HCT116 (cell line): ENCODE measurements around the gene GHRHR. TPM values are rescaled to one million over a fixed set of nuclear protein-coding genes. Genes with fewer than 3 reads are reported as not detected.

ENCODE experiments used
- ATAC-seq: fragments of 200-7000 bp; cut with Tn5 transposase; 2 replicates; pipeline ENCODE4 v1.9.1; 2020; ENCODE audit warnings: mild to moderate bottlenecking, moderate library complexity
- BruUV-seq: library from RNA; stranded (reverse); fragments of 400-500 nt; replicated peaks from 2 replicates; lab custom pipeline; 2021; lab: Mats Ljungman, UMichigan
- CTCF ChIA-PET: fragments of 300-600 bp; sonication (Branson Sonifier 250); formaldehyde crosslinking; loops from one replicate; lab custom pipeline; 2021; ENCODE audit warnings: antibody characterized with exemption; lab: Charles Lee
- POLR2A ChIA-PET: fragments of 300-600, 350-600 bp; sonication (Branson Sonifier 250); formaldehyde crosslinking; loops from one replicate; lab custom pipeline; 2021; ENCODE audit warnings: antibody characterized with exemption; lab: Charles Lee
- RAD21 ChIA-PET, 2 experiments: fragments of 300-600 bp; sonication (Branson Sonifier 250); formaldehyde crosslinking; loops; one replicate each; lab custom pipeline; 2023; ENCODE audit warnings: low total read pairs in 2 of 2; ENCODE audit not compliant: uncharacterized antibody in 2 of 2, unreplicated experiment in 2 of 2, low non-redundant PET in 1 of 2; lab: Charles Lee
- DNase-seq: peaks from one replicate; pipeline ENCODE4 v3.0.0-alpha.2; 2010; ENCODE audit warnings: low read depth, low spot score
- H2AFZ ChIP-seq: fragments of 200-600 bp; shearing (Covaris generic), sonication (generic); 2 replicates; pipeline ENCODE4 v1.6.1; 2017; ENCODE audit warnings: low read depth, mixed run types, mixed read lengths, antibody characterized with exemption, low read length; ENCODE audit not compliant: poor library complexity, severe bottlenecking
- H3K27ac ChIP-seq: 2 replicates; pipeline ENCODE4 v1.5.1; 2012; ENCODE audit warnings: low read depth, low read length
- H3K27me3 ChIP-seq: fragments of 200-600 bp; sonication (generic); 2 replicates; pipeline ENCODE4 v1.6.1; 2016; ENCODE audit warnings: mixed run types, low read length, mixed read lengths; ENCODE audit not compliant: insufficient read depth
- H3K36me3 ChIP-seq, 2 experiments: fragments of 200-500 bp in 1 of 2; fragments of 200-600 bp in 1 of 2; sonication (Bioruptor generic) in 1 of 2; sonication (generic) in 1 of 2; 2 replicates each; pipeline versions ENCODE4 v1.5.1 to v1.6.1; 2014 to 2016; ENCODE audit warnings: low read length in 2 of 2, inconsistent platforms in 1 of 2, mixed read lengths in 1 of 2, mixed run types in 1 of 2; ENCODE audit not compliant: insufficient read depth in 2 of 2, control insufficient read depth in 1 of 2
- H3K4me1 ChIP-seq, 2 experiments: fragments of 200-600 bp in 1 of 2; sonication (generic) in 1 of 2; 2 replicates each; pipeline versions ENCODE4 v1.5.1 to v1.6.1; 2012 to 2017; ENCODE audit warnings: low read length in 2 of 2, inconsistent platforms in 1 of 2, mild to moderate bottlenecking in 1 of 2, mixed read lengths in 1 of 2, mixed run types in 1 of 2, moderate library complexity in 1 of 2; ENCODE audit not compliant: insufficient read depth in 2 of 2, control insufficient read depth in 1 of 2
- H3K4me2 ChIP-seq: fragments of 200-600 bp; sonication (generic); 2 replicates; pipeline ENCODE4 v1.6.1; 2017; ENCODE audit warnings: mixed run types, low read length, mixed read lengths
- H3K4me3 ChIP-seq, 2 experiments: fragments of 200-600 bp in 1 of 2; sonication (generic) in 1 of 2; replicated peaks in 1 of 2; 2 replicates each; pipeline ENCODE4 v1.5.1; 2011 to 2016; ENCODE audit warnings: low read length in 2 of 2, control low read depth in 1 of 2, low read depth in 1 of 2, mild to moderate bottlenecking in 1 of 2, mixed read lengths in 1 of 2, mixed run types in 1 of 2
- H3K79me2 ChIP-seq: fragments of 200-600 bp; sonication (generic); 2 replicates; pipeline ENCODE4 v1.6.1; 2017; ENCODE audit warnings: mild to moderate bottlenecking, mixed run types, low read length, moderate library complexity, mixed read lengths; ENCODE audit not compliant: insufficient read depth
- H3K9ac ChIP-seq: fragments of 200-600 bp; sonication (generic); 2 replicates; pipeline ENCODE4 v1.6.1; 2016; ENCODE audit warnings: low read length, mixed read lengths
- H3K9me2 ChIP-seq: fragments of 200-600 bp; sonication (generic), shearing (Covaris generic); 2 replicates; pipeline ENCODE4 v1.6.1; 2017; ENCODE audit warnings: mixed run types, mild to moderate bottlenecking, moderate library complexity; ENCODE audit not compliant: insufficient read depth
- H3K9me3 ChIP-seq, 2 experiments: fragments of 200-500 bp in 1 of 2; fragments of 200-600 bp in 1 of 2; sonication (Bioruptor generic) in 1 of 2; sonication (generic) in 1 of 2; 2 replicates each; pipeline ENCODE4 v1.6.1; 2014 to 2017; ENCODE audit warnings: low read length in 2 of 2, mixed read lengths in 2 of 2, inconsistent platforms in 1 of 2, low read depth in 1 of 2, mild to moderate bottlenecking in 1 of 2, mixed run types in 1 of 2, moderate library complexity in 1 of 2; ENCODE audit not compliant: control insufficient read depth in 1 of 2, insufficient read depth in 1 of 2
- H4K20me1 ChIP-seq: fragments of 200-600 bp; sonication (generic), shearing (Covaris generic); 2 replicates; pipeline ENCODE4 v1.6.1; 2017; ENCODE audit warnings: mixed run types, mild to moderate bottlenecking, moderate library complexity; ENCODE audit not compliant: insufficient read depth
- CBX3 ChIP-seq: IDR thresholded peaks from 2 replicates; pipeline ENCODE4 v1.6.1; 2012; ENCODE audit warnings: low read depth
- CEBPB ChIP-seq: IDR thresholded peaks from 2 replicates; pipeline ENCODE4 v1.6.1; 2012; ENCODE audit warnings: low read depth
- ELF1 ChIP-seq: IDR thresholded peaks from 2 replicates; pipeline ENCODE4 v1.6.1; 2012; ENCODE audit warnings: low read depth, borderline replicate concordance
- EZH2phosphoT487 ChIP-seq: fragments of 200-600 bp; IDR thresholded peaks from 2 replicates; pipeline ENCODE4 v1.6.1; 2018; ENCODE audit warnings: antibody characterized with exemption, borderline replicate concordance
- FOSL1 ChIP-seq: IDR thresholded peaks from 2 replicates; pipeline ENCODE4 v1.6.1; 2012; ENCODE audit warnings: low read depth
- POLR2A ChIP-seq: IDR thresholded peaks from 2 replicates; pipeline ENCODE4 v1.7.0; 2011; ENCODE audit warnings: borderline replicate concordance; ENCODE audit not compliant: insufficient read depth, insufficient read length; ENCODE audit errors: extremely low read depth
- POLR2AphosphoS5 ChIP-seq: IDR thresholded peaks from 2 replicates; pipeline ENCODE4 v1.6.1; 2011; ENCODE audit warnings: mild to moderate bottlenecking, low read depth, low read length, moderate library complexity
- RAD21 ChIP-seq: IDR thresholded peaks from 2 replicates; pipeline ENCODE4 v1.6.1; 2012; ENCODE audit warnings: low read depth, mild to moderate bottlenecking
- SIN3A ChIP-seq: IDR thresholded peaks from 2 replicates; pipeline ENCODE4 v1.6.1; 2012; ENCODE audit warnings: low read depth
- SP1 ChIP-seq: IDR thresholded peaks from 2 replicates; pipeline ENCODE4 v1.6.1; 2012; ENCODE audit warnings: low read depth
- SRF ChIP-seq: IDR thresholded peaks from 2 replicates; pipeline ENCODE4 v1.6.1; 2012; ENCODE audit warnings: low read depth
- ZFX ChIP-seq: fragments of 450-650 bp; IDR thresholded peaks from 2 replicates; pipeline ENCODE4 v1.6.1; 2017
- ZNF274 ChIP-seq: fragments of 200-500 bp; sonication (Bioruptor generic); IDR thresholded peaks from 2 replicates; pipeline ENCODE4 v1.6.1; 2014; ENCODE audit warnings: mild to moderate bottlenecking, low read depth, low read length, inconsistent platforms
- intact Hi-C: fragments of 100-400 bp; cut with micrococcal nuclease; formaldehyde crosslinking; loops from 2 replicates; pipeline ENCODE4 v1.10.0; 2022
- total RNA-seq: library from RNA; stranded (reverse); gene quantifications from one replicate; pipeline ENCODE4 v1.2.1, GENCODE V29; 2021; ENCODE audit not compliant: unreplicated experiment
- TF ChIP-seq, protein P1 (sequence below): IDR thresholded peaks from 2 replicates; pipeline ENCODE4 v1.6.1; 2012; ENCODE audit warnings: low read depth
- TF ChIP-seq, protein P2 (sequence below): IDR thresholded peaks from 2 replicates; pipeline ENCODE4 v1.6.1; 2011; ENCODE audit warnings: mild to moderate bottlenecking, low read length, moderate library complexity; ENCODE audit not compliant: insufficient replicate concordance; ENCODE audit errors: extremely low read depth
- TF ChIP-seq, protein P3 (sequence below), 3 experiments: fragments of 200-600 bp in 1 of 3; sonication (generic) in 1 of 3; IDR thresholded peaks in 2 of 3; conservative IDR thresholded peaks in 1 of 3; 2 replicates each; pipeline ENCODE4 v1.5.1; 2012 to 2017; ENCODE audit warnings: low read depth in 2 of 3, low read length in 2 of 3, antibody characterized with exemption in 1 of 3, borderline replicate concordance in 1 of 3, control low read depth in 1 of 3, mild to moderate bottlenecking in 1 of 3, mixed read lengths in 1 of 3, mixed run types in 1 of 3, moderate library complexity in 1 of 3; ENCODE audit not compliant: insufficient read depth in 1 of 3
- TF ChIP-seq, protein P4 (sequence below): IDR thresholded peaks from 2 replicates; pipeline ENCODE4 v1.6.1; 2012

Gene GHRHR
- total RNA-seq, 1 experiment from 2014 or later: not detected

DNA sequence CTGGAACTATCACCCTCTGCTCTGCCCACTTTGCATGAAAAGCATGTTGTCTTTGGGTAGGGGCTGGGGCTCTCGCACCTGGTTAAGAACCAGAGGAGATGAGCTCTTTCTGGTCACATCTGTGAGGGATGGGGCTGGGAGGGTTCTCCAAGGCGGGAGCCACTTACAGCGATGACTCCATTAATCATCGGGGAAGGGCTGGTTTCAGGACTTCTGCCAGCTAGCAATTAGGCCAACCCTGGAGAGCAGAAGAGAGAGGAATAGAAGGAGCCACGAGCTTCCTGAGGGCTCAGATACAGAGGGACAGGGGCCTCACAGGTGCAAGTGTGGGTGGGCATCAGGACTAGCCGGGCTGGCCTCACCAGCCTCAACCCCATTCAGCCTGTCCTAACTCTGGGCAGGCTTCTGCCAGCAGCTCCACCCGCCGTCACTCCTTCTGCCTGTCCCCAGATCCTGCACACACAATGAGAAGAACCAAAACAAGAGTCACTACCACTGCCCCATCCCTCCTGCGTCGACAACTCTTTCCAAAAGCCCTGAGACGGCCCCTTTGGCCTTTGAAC, 43.7 kb upstream of the GHRHR start:
- Histone ChIP-seq H3K27me3 (no peaks in the 10 kb centered on the region), H3K9me2 (no peaks in the 10 kb centered on the region), H3K79me2 (no peaks in the 10 kb centered on the region), H3K4me1 (peaks cover 8 to 30% of the 10 kb centered on the region in 2 experiments), H3K36me3 (no peaks in the 10 kb centered on the region), H3K9me3 (no peaks in the 10 kb centered on the region), H3K4me2 (peak overlapping the region; percentile 71), H3K27ac (no peak overlapping the region), H2AFZ (no peak overlapping the region), H3K9ac (no peak overlapping the region), H4K20me1 (no peaks in the 10 kb centered on the region), H3K4me3 (no peak overlapping the region)
- RAD21 ChIA-PET: no interaction called here
- CTCF ChIA-PET: interaction anchor here (1.6 kb wide), 1 partner anchor 18 kb away, joined by 5 read pairs; no protein-coding TSS in a partner anchor
- no TSS peak for BruUV-seq
- no peak for TF ChIP-seq POLR2A
- TF ChIP-seq, protein P1, sequence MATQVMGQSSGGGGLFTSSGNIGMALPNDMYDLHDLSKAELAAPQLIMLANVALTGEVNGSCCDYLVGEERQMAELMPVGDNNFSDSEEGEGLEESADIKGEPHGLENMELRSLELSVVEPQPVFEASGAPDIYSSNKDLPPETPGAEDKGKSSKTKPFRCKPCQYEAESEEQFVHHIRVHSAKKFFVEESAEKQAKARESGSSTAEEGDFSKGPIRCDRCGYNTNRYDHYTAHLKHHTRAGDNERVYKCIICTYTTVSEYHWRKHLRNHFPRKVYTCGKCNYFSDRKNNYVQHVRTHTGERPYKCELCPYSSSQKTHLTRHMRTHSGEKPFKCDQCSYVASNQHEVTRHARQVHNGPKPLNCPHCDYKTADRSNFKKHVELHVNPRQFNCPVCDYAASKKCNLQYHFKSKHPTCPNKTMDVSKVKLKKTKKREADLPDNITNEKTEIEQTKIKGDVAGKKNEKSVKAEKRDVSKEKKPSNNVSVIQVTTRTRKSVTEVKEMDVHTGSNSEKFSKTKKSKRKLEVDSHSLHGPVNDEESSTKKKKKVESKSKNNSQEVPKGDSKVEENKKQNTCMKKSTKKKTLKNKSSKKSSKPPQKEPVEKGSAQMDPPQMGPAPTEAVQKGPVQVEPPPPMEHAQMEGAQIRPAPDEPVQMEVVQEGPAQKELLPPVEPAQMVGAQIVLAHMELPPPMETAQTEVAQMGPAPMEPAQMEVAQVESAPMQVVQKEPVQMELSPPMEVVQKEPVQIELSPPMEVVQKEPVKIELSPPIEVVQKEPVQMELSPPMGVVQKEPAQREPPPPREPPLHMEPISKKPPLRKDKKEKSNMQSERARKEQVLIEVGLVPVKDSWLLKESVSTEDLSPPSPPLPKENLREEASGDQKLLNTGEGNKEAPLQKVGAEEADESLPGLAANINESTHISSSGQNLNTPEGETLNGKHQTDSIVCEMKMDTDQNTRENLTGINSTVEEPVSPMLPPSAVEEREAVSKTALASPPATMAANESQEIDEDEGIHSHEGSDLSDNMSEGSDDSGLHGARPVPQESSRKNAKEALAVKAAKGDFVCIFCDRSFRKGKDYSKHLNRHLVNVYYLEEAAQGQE: no peak
- no peak for TF ChIP-seq FOSL1
- TF ChIP-seq, protein P2, sequence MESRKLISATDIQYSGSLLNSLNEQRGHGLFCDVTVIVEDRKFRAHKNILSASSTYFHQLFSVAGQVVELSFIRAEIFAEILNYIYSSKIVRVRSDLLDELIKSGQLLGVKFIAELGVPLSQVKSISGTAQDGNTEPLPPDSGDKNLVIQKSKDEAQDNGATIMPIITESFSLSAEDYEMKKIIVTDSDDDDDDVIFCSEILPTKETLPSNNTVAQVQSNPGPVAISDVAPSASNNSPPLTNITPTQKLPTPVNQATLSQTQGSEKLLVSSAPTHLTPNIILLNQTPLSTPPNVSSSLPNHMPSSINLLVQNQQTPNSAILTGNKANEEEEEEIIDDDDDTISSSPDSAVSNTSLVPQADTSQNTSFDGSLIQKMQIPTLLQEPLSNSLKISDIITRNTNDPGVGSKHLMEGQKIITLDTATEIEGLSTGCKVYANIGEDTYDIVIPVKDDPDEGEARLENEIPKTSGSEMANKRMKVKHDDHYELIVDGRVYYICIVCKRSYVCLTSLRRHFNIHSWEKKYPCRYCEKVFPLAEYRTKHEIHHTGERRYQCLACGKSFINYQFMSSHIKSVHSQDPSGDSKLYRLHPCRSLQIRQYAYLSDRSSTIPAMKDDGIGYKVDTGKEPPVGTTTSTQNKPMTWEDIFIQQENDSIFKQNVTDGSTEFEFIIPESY: no peak
- TF ChIP-seq SRF: no peak
- no peak for TF ChIP-seq EZH2phosphoT487
- no peak for TF ChIP-seq SIN3A
- no peak for TF ChIP-seq POLR2AphosphoS5
- TF ChIP-seq RAD21: no peak
- TF ChIP-seq CBX3: no peak
- TF ChIP-seq ZNF274: no peak
- no peak for TF ChIP-seq ZFX
- TF ChIP-seq ELF1: no peak
- TF ChIP-seq, protein P3, sequence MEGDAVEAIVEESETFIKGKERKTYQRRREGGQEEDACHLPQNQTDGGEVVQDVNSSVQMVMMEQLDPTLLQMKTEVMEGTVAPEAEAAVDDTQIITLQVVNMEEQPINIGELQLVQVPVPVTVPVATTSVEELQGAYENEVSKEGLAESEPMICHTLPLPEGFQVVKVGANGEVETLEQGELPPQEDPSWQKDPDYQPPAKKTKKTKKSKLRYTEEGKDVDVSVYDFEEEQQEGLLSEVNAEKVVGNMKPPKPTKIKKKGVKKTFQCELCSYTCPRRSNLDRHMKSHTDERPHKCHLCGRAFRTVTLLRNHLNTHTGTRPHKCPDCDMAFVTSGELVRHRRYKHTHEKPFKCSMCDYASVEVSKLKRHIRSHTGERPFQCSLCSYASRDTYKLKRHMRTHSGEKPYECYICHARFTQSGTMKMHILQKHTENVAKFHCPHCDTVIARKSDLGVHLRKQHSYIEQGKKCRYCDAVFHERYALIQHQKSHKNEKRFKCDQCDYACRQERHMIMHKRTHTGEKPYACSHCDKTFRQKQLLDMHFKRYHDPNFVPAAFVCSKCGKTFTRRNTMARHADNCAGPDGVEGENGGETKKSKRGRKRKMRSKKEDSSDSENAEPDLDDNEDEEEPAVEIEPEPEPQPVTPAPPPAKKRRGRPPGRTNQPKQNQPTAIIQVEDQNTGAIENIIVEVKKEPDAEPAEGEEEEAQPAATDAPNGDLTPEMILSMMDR (IDR thresholded peaks at IDR 0.05 in 2 of 3, conservative IDR thresholded peaks at IDR 0.05 in 1 of 3; ENCODE audit: borderline replicate concordance in 1 of 3, insufficient read depth in 1 of 3, low read depth in 2 of 3, low read length in 2 of 3): no peak
- TF ChIP-seq, protein P4, sequence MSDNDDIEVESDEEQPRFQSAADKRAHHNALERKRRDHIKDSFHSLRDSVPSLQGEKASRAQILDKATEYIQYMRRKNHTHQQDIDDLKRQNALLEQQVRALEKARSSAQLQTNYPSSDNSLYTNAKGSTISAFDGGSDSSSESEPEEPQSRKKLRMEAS: no peak; the same call in 1 of the 2 replicates
- no peak for TF ChIP-seq SP1
- no peak for TF ChIP-seq CEBPB
- intact Hi-C loops: no loop called here
- POLR2A ChIA-PET: no interaction called here
- ATAC-seq: no peak
- no peak for DNase-seq
